Measurements from ENCODE around the gene LHX1. TPM values are rescaled to one million over a fixed set of nuclear protein-coding genes. Genes with fewer than 3 reads are reported as not detected.

LHX1 gene
- total RNA-seq, 2 donors from 2014 or later: not detected

GRCh38 chr17:36975922-36976515 lies 38.7 kb downstream of the LHX1 start:
- no peak for DNase-seq
- TF ChIP-seq CTCF (IDR thresholded peaks at IDR 0.05): no peak
- Histone ChIP-seq H3K4me1 (no peaks in the 10 kb centered on the region), H3K9me3 (no peaks in the 10 kb centered on the region), H3K4me3 (no peak overlapping the region), H3K27me3 (no peaks in the 10 kb centered on the region), H3K36me3 (no peaks in the 10 kb centered on the region), H3K27ac (no peak overlapping the region), H3K9ac (ENCODE audit: low read depth in 2 of 2, low read length in 2 of 2) (no peak overlapping the region)
- intact Hi-C loops (cut with DNase I): no loop called here

- no peaks in the 10 kb centered on the region for H3K27me3 ChIP-seq
- intact Hi-C loops (cut with DNase I): no loop called here
- no peak overlapping the region for H3K9ac ChIP-seq (ENCODE audit: low read depth in 2 of 2, low read length in 2 of 2)
- H3K9me3 ChIP-seq: no peaks in the 10 kb centered on the region
- H3K36me3 ChIP-seq: no peaks in the 10 kb centered on the region
- no peak overlapping the region for H3K4me3 ChIP-seq
- DNase-seq: no peak
- no peak for TF ChIP-seq CTCF (IDR thresholded peaks at IDR 0.05)
- no peaks in the 10 kb centered on the region for H3K4me1 ChIP-seq
- H3K27ac ChIP-seq: no peak overlapping the region
Observed at GRCh38 chr17:36977066-36977465, 39.8 kb downstream of the LHX1 start.

GRCh38 chr17:36977568-36977967 lies 40.3 kb downstream of the LHX1 start:
- H3K27ac ChIP-seq: no peak overlapping the region
- no peak overlapping the region for H3K4me3 ChIP-seq
- TF ChIP-seq CTCF (IDR thresholded peaks at IDR 0.05): no peak
- no peak overlapping the region for H3K9ac ChIP-seq (ENCODE audit: low read depth in 2 of 2, low read length in 2 of 2)
- H3K36me3 ChIP-seq: no peaks in the 10 kb centered on the region
- no peaks in the 10 kb centered on the region for H3K4me1 ChIP-seq
- DNase-seq: no peak
- intact Hi-C loops (cut with DNase I): no loop called here
- H3K27me3 ChIP-seq: no peaks in the 10 kb centered on the region
- no peaks in the 10 kb centered on the region for H3K9me3 ChIP-seq

GRCh38 chr17:36978810-36979564 lies 41.7 kb downstream of the LHX1 start:
- TF ChIP-seq CTCF (IDR thresholded peaks at IDR 0.05): no peak
- Histone ChIP-seq H3K4me1 (no peaks in the 10 kb centered on the region), H3K36me3 (no peaks in the 10 kb centered on the region), H3K9ac (ENCODE audit: low read depth in 2 of 2, low read length in 2 of 2) (no peak overlapping the region), H3K4me3 (no peak overlapping the region), H3K27me3 (no peaks in the 10 kb centered on the region), H3K9me3 (no peaks in the 10 kb centered on the region), H3K27ac (no peak overlapping the region)
- intact Hi-C loops (cut with DNase I): no loop called here
- no peak for DNase-seq

GRCh38 chr17:36979565-36979941 lies 42.3 kb downstream of the LHX1 start:
- Histone ChIP-seq H3K4me1 (no peaks in the 10 kb centered on the region), H3K36me3 (no peaks in the 10 kb centered on the region), H3K9ac (ENCODE audit: low read depth in 2 of 2, low read length in 2 of 2) (no peak overlapping the region), H3K27ac (no peak overlapping the region), H3K4me3 (no peak overlapping the region), H3K27me3 (no peaks in the 10 kb centered on the region), H3K9me3 (no peaks in the 10 kb centered on the region)
- intact Hi-C loops (cut with DNase I): no loop called here
- no peak for DNase-seq
- no peak for TF ChIP-seq CTCF (IDR thresholded peaks at IDR 0.05)

Measured in colonic mucosa (tissue), 4 donors.